B cell (primary cell): Measurements from ENCODE around the gene PRKCA. TPM values are rescaled to one million over a fixed set of nuclear protein-coding genes. Genes with fewer than 3 reads are reported as not detected.

ENCODE experiments used
- ATAC-seq: fragments of 200-7000 bp; cut with Tn5 transposase; one replicate; pipeline ENCODE4 v1.10.0; 2021; ENCODE audit warnings: low read depth, mild to moderate bottlenecking, moderate number of reproducible peaks, moderate library complexity
- CTCF ChIA-PET: fragments of 350-600 bp; sonication (Branson Sonifier 250); formaldehyde crosslinking; loops from one replicate; lab custom pipeline; 2021; ENCODE audit warnings: antibody characterized with exemption, inconsistent platforms; lab: Charles Lee
- POLR2A ChIA-PET: fragments of 350-600 bp; sonication (Branson Sonifier 250); formaldehyde crosslinking; loops from one replicate; lab custom pipeline; 2021; ENCODE audit warnings: antibody characterized with exemption; lab: Charles Lee
- DNase-seq: peaks from one replicate; pipeline ENCODE4 v3.0.0; 2013
- H2AFZ ChIP-seq: 2 replicates; pipeline ENCODE4 v1.6.1; 2012; ENCODE audit warnings: mild to moderate bottlenecking, low read depth, low read length; ENCODE audit not compliant: insufficient read depth, poor library complexity, severe bottlenecking
- H3K27ac ChIP-seq, 2 donors: 1 replicate in 1 of 2; 2 replicates in 1 of 2; pipeline ENCODE4 v1.5.1; 2012 to 2013; ENCODE audit warnings: low read length in 2 of 2, mild to moderate bottlenecking in 2 of 2, moderate library complexity in 1 of 2
- H3K27me3 ChIP-seq, 4 experiments: fragments of 200-600 bp in 1 of 4; sonication (generic) in 1 of 4; replicated peaks in 1 of 4; 1 replicate in 2 of 4; 2 replicates in 2 of 4; pipeline versions ENCODE4 v1.6.1 to v1.7.0; 2013 to 2016; ENCODE audit warnings: low read length in 3 of 4, mild to moderate bottlenecking in 2 of 4, mixed read lengths in 1 of 4, moderate library complexity in 1 of 4; ENCODE audit not compliant: insufficient read depth in 4 of 4, control insufficient read depth in 3 of 4; ENCODE audit errors: control extremely low read depth in 1 of 4
- H3K36me3 ChIP-seq, 2 experiments: replicated peaks in 1 of 2; 1 replicate in 1 of 2; 2 replicates in 1 of 2; pipeline versions ENCODE4 v1.6.1 to v1.7.1; 2013; ENCODE audit warnings: low read length in 1 of 2; ENCODE audit not compliant: insufficient read depth in 2 of 2, control insufficient read depth in 1 of 2; ENCODE audit errors: control extremely low read depth in 1 of 2, extremely low read depth in 1 of 2
- H3K4me1 ChIP-seq, 2 donors: fragments of 200-600 bp in 1 of 2; sonication (generic) in 1 of 2; 1 replicate in 1 of 2; 2 replicates in 1 of 2; pipeline versions ENCODE4 v1.5.1 to v1.6.1; 2013 to 2017; ENCODE audit warnings: low read length in 2 of 2; ENCODE audit not compliant: control insufficient read depth in 2 of 2, insufficient read depth in 2 of 2
- H3K4me2 ChIP-seq: replicated peaks from 2 replicates; pipeline ENCODE3; 2012; ENCODE audit warnings: mild to moderate bottlenecking, low read depth, low read length; ENCODE audit not compliant: poor library complexity, severe bottlenecking
- H3K4me3 ChIP-seq, 5 experiments: fragments of 200-600 bp in 1 of 5; sonication (generic) in 1 of 5; 1 replicate in 3 of 5; 2 replicates in 2 of 5; pipeline versions ENCODE4 v1.5.1 to v1.7.0; 2011 to 2016; ENCODE audit warnings: low read length in 4 of 5, mild to moderate bottlenecking in 4 of 5, low read depth in 2 of 5, control low read depth in 1 of 5, moderate library complexity in 1 of 5; ENCODE audit not compliant: insufficient read depth in 1 of 5; ENCODE audit errors: control extremely low read depth in 1 of 5, extremely low read depth in 1 of 5
- H3K79me2 ChIP-seq: fragments of 200-600 bp; sonication (generic); one replicate; pipeline ENCODE4 v1.6.0; 2016; ENCODE audit warnings: low read length; ENCODE audit not compliant: control insufficient read depth, insufficient read depth
- H3K9ac ChIP-seq: fragments of 200-600 bp; sonication (generic); 2 replicates; pipeline ENCODE4 v1.6.1; 2017; ENCODE audit warnings: mild to moderate bottlenecking, low read length, moderate library complexity
- H3K9me3 ChIP-seq, 3 donors: one replicate each; pipeline versions ENCODE4 v1.6.1 to v1.7.1; 2013; ENCODE audit warnings: low read length in 2 of 3; ENCODE audit not compliant: control insufficient read depth in 2 of 3, insufficient read depth in 1 of 3; ENCODE audit errors: control extremely low read depth in 1 of 3
- H4K20me1 ChIP-seq: 2 replicates; pipeline ENCODE4 v1.6.0; 2012; ENCODE audit warnings: mild to moderate bottlenecking, low read length; ENCODE audit not compliant: insufficient read depth, control insufficient read depth, poor library complexity, severe bottlenecking
- H3K27ac Mint-ChIP-seq: one replicate; pipeline ENCODE4 v1.8.0; 2021; ENCODE audit warnings: mixed read lengths
- H3K27me3 Mint-ChIP-seq: one replicate; pipeline ENCODE4 v1.8.0; 2021; ENCODE audit warnings: mixed read lengths
- H3K4me1 Mint-ChIP-seq: one replicate; pipeline ENCODE4 v1.8.0; 2021; ENCODE audit warnings: mixed read lengths
- H3K4me3 Mint-ChIP-seq: one replicate; pipeline ENCODE4 v1.8.0; 2021; ENCODE audit warnings: mixed read lengths
- H3K9me3 Mint-ChIP-seq: one replicate; pipeline ENCODE4 v1.8.0; 2022; ENCODE audit warnings: mixed read lengths; ENCODE audit not compliant: insufficient read depth
- CTCF ChIP-seq: fragments of 200-600 bp; IDR thresholded peaks from one replicate; pipeline ENCODE4 v1.8.0; 2022; ENCODE audit warnings: antibody characterized with exemption, mild to moderate bottlenecking
- EZH2 ChIP-seq: IDR thresholded peaks from 2 replicates; pipeline ENCODE4 v1.6.1; 2012; ENCODE audit warnings: borderline replicate concordance, low read depth, mild to moderate bottlenecking, moderate library complexity, low read length; ENCODE audit not compliant: insufficient read depth, poor library complexity, severe bottlenecking
- WGBS: methylation state at CpG from one replicate; pipeline ENCODE4 v1.1.5; 2013; ENCODE audit warnings: missing lambda C conversion rate; ENCODE audit not compliant: insufficient coverage; 5-methylcytosine and 5-hydroxymethylcytosine counted together
- intact Hi-C: fragments of 100-400 bp; cut with micrococcal nuclease; formaldehyde crosslinking; loops from one replicate; pipeline ENCODE4 v1.10.0; 2022
- polyA plus RNA-seq: library from polyadenylated mRNA; depleted of rRNA; stranded (reverse); fragments of >200 nt; gene quantifications from 2 replicates; pipeline ENCODE4 v1.2.3, GENCODE V29; 2012
- total RNA-seq, 2 donors: library from RNA; stranded (reverse); fragments of 120-200 nt in 1 of 2; gene quantifications; 1 replicate in 1 of 2; 2 replicates in 1 of 2; pipeline versions ENCODE4 v1.2.3 to v1.2.4, GENCODE V29; 2013 to 2022

PRKCA gene
- total and polyA plus RNA-seq, 2 donors (not counting 1 experiment from before 2014, with no cell fraction given): 0.33 to 7.7 TPM

GRCh38 chr17:66713533-66714042 is 411.2 kb downstream of the PRKCA start:
- Histone ChIP-seq H3K27me3 (no peaks in the 10 kb centered on the region), H3K79me2 (no peaks in the 10 kb centered on the region), H2AFZ (no peak overlapping the region), H3K9ac (no peak overlapping the region), H3K36me3 (no peaks in the 10 kb centered on the region), H3K4me1 (no peaks in the 10 kb centered on the region), H3K27ac (no peak overlapping the region), H3K4me2 (no peak overlapping the region), H4K20me1 (no peaks in the 10 kb centered on the region), H3K9me3 (no peaks in the 10 kb centered on the region), H3K4me3 (no peak overlapping the region)
- Mint-ChIP-seq H3K4me1 (no peaks in the 10 kb centered on the region), H3K27ac (no peak overlapping the region), H3K9me3 (peaks cover 1% of the 10 kb centered on the region), H3K27me3 (peaks cover 12% of the 10 kb centered on the region), H3K4me3 (no peak overlapping the region)
- ChIA-PET CTCF (interaction anchor here (1.6 kb wide), 1 partner anchor 191 kb away, joined by 4 read pairs; no protein-coding TSS in a partner anchor), POLR2A (no interaction called here)
- TF ChIP-seq EZH2 (no peak), CTCF (no peak)
- WGBS: 68% methylated on average over 6 of the region's 6 CpGs
- ATAC-seq: no peak
- no peak for DNase-seq
- intact Hi-C loops: no loop called here

GRCh38 chr17:66714046-66715023 is 411.9 kb downstream of the PRKCA start:
- no peaks in the 10 kb centered on the region for H3K4me1 ChIP-seq
- 88% methylated on average over 13 of the region's 17 CpGs for WGBS
- no peak overlapping the region for H3K9ac ChIP-seq

More at GRCh38 chr17:66714046-66715023, 411.9 kb downstream of the PRKCA start:
- Histone ChIP-seq H3K27me3 (no peaks in the 10 kb centered on the region), H3K79me2 (no peaks in the 10 kb centered on the region), H3K36me3 (no peaks in the 10 kb centered on the region), H3K9me3 (no peaks in the 10 kb centered on the region), H3K4me2 (no peak overlapping the region), H3K4me3 (no peak overlapping the region), H3K27ac (no peak overlapping the region), H2AFZ (no peak overlapping the region), H4K20me1 (no peaks in the 10 kb centered on the region)
- H3K9me3 Mint-ChIP-seq: peaks cover 2% of the 10 kb centered on the region
- DNase-seq (no peak), ATAC-seq (no peak)
- H3K27ac Mint-ChIP-seq: no peak overlapping the region
- ChIA-PET POLR2A (no interaction called here), CTCF (interaction anchor here (1.3 to 1.6 kb wide), 2 partner anchors 189 to 190 kb away, joined by 3 to 4 read pairs; no protein-coding TSS in a partner anchor)
- intact Hi-C loops: no loop called here
- no peak overlapping the region for H3K4me3 Mint-ChIP-seq
- no peak for TF ChIP-seq EZH2
- no peak for TF ChIP-seq CTCF
- peaks cover 12% of the 10 kb centered on the region for H3K27me3 Mint-ChIP-seq
- no peaks in the 10 kb centered on the region for H3K4me1 Mint-ChIP-seq
